Measurements from ENCODE around the gene ITGA2B. TPM values are rescaled to one million over a fixed set of nuclear protein-coding genes. Genes with fewer than 3 reads are reported as not detected.
A peak's percentile ranks its signal among the peaks of the same experiment; 100 is the strongest.

ITGA2B gene
- total and polyA plus RNA-seq, 2 of the 13 experiments (the other 11 are each of a cell fraction or from before 2014, with no cell fraction given) = 0.38 to 1.1 TPM

DNA sequence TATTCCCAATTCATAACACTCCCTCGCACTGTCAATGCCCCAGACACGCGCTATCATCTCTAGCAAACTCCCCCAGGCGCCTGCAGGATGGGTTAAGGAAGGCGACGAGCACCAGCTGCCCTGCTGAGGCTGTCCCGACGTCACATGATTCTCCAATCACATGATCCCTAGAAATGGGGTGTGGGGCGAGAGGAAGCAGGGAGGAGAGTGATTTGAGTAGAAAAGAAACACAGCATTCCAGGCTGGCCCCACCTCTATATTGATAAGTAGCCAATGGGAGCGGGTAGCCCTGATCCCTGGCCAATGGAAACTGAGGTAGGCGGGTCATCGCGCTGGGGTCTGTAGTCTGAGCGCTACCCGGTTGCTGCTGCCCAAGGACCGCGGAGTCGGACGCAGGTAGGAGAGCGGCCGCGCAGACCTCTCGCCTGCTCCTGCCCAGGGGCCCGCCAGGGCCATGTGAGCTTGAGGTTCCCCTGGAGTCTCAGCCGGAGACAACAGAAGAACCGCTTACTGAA, 44.5 kb downstream of the ITGA2B start, which contains the start of gene GRN (continued):
- no peak for TF ChIP-seq SCMH1 (CRISPR knock-in tag; IDR thresholded peaks at IDR 0.05; ENCODE audit: borderline replicate concordance)
- no peak for TF ChIP-seq ZNF672 (CRISPR knock-in tag; IDR thresholded peaks at IDR 0.05)
- no peak for TF ChIP-seq TBP (CRISPR knock-in tag; IDR thresholded peaks at IDR 0.05)
- no peak for TF ChIP-seq ZSCAN22 (CRISPR knock-in tag; IDR thresholded peaks at IDR 0.05)
- TF ChIP-seq FOXA1 (IDR thresholded peaks at IDR 0.05) = no peak
- no peak for TF ChIP-seq FOXA1 (CRISPR knock-in tag; IDR thresholded peaks at IDR 0.05)
- no peak for TF ChIP-seq ZNF619 (CRISPR knock-in tag; IDR thresholded peaks at IDR 0.05)
- TF ChIP-seq REPIN1 (CRISPR knock-in tag; IDR thresholded peaks at IDR 0.05; ENCODE audit: borderline replicate concordance, low read depth) = 0 out of 2 replicates have a peak, but pooled peaks have one; percentile 21
- peak; percentile 7; the same call in 1 of the 2 replicates for TF ChIP-seq ZFP36L1 (CRISPR knock-in tag; IDR thresholded peaks at IDR 0.05)
- TF ChIP-seq MTF1 (CRISPR knock-in tag; IDR thresholded peaks at IDR 0.05) = no peak
- TF ChIP-seq SIN3B (IDR thresholded peaks at IDR 0.05; ENCODE audit: low read length) = peak; percentile 95
- no peak; the same call in 1 of the 2 replicates for TF ChIP-seq TBX2 (CRISPR knock-in tag; IDR thresholded peaks at IDR 0.05; ENCODE audit: borderline replicate concordance)
- peak; percentile 63; the same call in 1 of the 2 replicates for TF ChIP-seq ZFX (CRISPR knock-in tag; IDR thresholded peaks at IDR 0.05; ENCODE audit: low read depth)
- TF ChIP-seq, protein P1, sequence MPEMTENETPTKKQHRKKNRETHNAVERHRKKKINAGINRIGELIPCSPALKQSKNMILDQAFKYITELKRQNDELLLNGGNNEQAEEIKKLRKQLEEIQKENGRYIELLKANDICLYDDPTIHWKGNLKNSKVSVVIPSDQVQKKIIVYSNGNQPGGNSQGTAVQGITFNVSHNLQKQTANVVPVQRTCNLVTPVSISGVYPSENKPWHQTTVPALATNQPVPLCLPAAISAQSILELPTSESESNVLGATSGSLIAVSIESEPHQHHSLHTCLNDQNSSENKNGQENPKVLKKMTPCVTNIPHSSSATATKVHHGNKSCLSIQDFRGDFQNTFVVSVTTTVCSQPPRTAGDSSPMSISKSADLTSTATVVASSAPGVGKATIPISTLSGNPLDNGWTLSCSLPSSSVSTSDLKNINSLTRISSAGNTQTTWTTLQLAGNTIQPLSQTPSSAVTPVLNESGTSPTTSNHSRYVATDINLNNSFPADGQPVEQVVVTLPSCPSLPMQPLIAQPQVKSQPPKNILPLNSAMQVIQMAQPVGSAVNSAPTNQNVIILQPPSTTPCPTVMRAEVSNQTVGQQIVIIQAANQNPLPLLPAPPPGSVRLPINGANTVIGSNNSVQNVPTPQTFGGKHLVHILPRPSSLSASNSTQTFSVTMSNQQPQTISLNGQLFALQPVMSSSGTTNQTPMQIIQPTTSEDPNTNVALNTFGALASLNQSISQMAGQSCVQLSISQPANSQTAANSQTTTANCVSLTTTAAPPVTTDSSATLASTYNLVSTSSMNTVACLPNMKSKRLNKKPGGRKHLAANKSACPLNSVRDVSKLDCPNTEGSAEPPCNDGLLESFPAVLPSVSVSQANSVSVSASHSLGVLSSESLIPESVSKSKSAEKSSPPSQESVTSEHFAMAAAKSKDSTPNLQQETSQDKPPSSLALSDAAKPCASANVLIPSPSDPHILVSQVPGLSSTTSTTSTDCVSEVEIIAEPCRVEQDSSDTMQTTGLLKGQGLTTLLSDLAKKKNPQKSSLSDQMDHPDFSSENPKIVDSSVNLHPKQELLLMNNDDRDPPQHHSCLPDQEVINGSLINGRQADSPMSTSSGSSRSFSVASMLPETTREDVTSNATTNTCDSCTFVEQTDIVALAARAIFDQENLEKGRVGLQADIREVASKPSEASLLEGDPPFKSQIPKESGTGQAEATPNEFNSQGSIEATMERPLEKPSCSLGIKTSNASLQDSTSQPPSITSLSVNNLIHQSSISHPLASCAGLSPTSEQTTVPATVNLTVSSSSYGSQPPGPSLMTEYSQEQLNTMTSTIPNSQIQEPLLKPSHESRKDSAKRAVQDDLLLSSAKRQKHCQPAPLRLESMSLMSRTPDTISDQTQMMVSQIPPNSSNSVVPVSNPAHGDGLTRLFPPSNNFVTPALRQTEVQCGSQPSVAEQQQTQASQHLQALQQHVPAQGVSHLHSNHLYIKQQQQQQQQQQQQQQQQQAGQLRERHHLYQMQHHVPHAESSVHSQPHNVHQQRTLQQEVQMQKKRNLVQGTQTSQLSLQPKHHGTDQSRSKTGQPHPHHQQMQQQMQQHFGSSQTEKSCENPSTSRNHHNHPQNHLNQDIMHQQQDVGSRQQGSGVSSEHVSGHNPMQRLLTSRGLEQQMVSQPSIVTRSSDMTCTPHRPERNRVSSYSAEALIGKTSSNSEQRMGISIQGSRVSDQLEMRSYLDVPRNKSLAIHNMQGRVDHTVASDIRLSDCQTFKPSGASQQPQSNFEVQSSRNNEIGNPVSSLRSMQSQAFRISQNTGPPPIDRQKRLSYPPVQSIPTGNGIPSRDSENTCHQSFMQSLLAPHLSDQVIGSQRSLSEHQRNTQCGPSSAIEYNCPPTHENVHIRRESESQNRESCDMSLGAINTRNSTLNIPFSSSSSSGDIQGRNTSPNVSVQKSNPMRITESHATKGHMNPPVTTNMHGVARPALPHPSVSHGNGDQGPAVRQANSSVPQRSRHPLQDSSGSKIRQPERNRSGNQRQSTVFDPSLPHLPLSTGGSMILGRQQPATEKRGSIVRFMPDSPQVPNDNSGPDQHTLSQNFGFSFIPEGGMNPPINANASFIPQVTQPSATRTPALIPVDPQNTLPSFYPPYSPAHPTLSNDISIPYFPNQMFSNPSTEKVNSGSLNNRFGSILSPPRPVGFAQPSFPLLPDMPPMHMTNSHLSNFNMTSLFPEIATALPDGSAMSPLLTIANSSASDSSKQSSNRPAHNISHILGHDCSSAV (CRISPR knock-in tag; IDR thresholded peaks at IDR 0.05; ENCODE audit: borderline replicate concordance) = no peak
- TF ChIP-seq DPF2 (CRISPR knock-in tag; IDR thresholded peaks at IDR 0.05; ENCODE audit: borderline replicate concordance, low read depth) = no peak
- TF ChIP-seq SMARCE1 (IDR thresholded peaks at IDR 0.05; ENCODE audit: borderline replicate concordance) = no peak
- TF ChIP-seq KLF13 (CRISPR knock-in tag; IDR thresholded peaks at IDR 0.05) = no peak
- TF ChIP-seq, protein P2, sequence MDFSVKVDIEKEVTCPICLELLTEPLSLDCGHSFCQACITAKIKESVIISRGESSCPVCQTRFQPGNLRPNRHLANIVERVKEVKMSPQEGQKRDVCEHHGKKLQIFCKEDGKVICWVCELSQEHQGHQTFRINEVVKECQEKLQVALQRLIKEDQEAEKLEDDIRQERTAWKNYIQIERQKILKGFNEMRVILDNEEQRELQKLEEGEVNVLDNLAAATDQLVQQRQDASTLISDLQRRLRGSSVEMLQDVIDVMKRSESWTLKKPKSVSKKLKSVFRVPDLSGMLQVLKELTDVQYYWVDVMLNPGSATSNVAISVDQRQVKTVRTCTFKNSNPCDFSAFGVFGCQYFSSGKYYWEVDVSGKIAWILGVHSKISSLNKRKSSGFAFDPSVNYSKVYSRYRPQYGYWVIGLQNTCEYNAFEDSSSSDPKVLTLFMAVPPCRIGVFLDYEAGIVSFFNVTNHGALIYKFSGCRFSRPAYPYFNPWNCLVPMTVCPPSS (IDR thresholded peaks at IDR 0.05) = no peak
